SK-N-SH (cell line): ENCODE data around the gene GCH1. TPM values are rescaled to one million over a fixed set of nuclear protein-coding genes. Genes with fewer than 3 reads are reported as not detected.

Experiments used
- CTCF ChIA-PET: fragments of 300-600, 350-600 bp; formaldehyde crosslinking; extraction: SDS; loops from one replicate; lab custom pipeline; 2021; lab: Yijun Ruan, JAX
- POLR2A ChIA-PET: fragments of 350-600 bp; sonication (Branson Sonifier 250); formaldehyde crosslinking; extraction: SDS; loops from one replicate; lab custom pipeline; 2020; ENCODE audit warnings: antibody characterized with exemption, inconsistent platforms; lab: Yijun Ruan, JAX
- DNase-seq: peaks from one replicate; pipeline ENCODE4 v3.0.0; 2012
- H2AFZ ChIP-seq: fragments of 200-600 bp; sonication (generic); 2 replicates; pipeline ENCODE4 v1.8.1; 2016; ENCODE audit warnings: antibody characterized with exemption, mild to moderate bottlenecking, low read depth
- H3F3A ChIP-seq: fragments of 200-600 bp; sonication (generic); replicated peaks from 2 replicates; pipeline ENCODE3; 2016; ENCODE audit warnings: antibody characterized with exemption, mild to moderate bottlenecking; ENCODE audit not compliant: insufficient read depth
- H3K27ac ChIP-seq, 2 experiments: fragments of 200-500 bp in 1 of 2; fragments of 200-600 bp in 1 of 2; sonication (Bioruptor generic) in 1 of 2; sonication (generic), shearing (Covaris generic) in 1 of 2; 2 replicates each; pipeline versions ENCODE4 v1.5.1 to v1.6.1; 2014 to 2016; ENCODE audit warnings: low read depth in 2 of 2, inconsistent platforms in 1 of 2, low read length in 1 of 2, mild to moderate bottlenecking in 1 of 2, mixed read lengths in 1 of 2
- H3K27me3 ChIP-seq: fragments of 200-600 bp; sonication (generic), shearing (Covaris generic); 2 replicates; pipeline ENCODE4 v1.6.1; 2016; ENCODE audit warnings: mixed run types; ENCODE audit not compliant: insufficient read depth
- H3K36me3 ChIP-seq, 2 experiments: fragments of 200-500 bp in 1 of 2; fragments of 200-600 bp in 1 of 2; sonication (Bioruptor generic) in 1 of 2; sonication (generic) in 1 of 2; replicated peaks in 1 of 2; 2 replicates each; pipeline versions ENCODE3 to v1.5.1; 2014 to 2016; ENCODE audit warnings: low read length in 1 of 2, mild to moderate bottlenecking in 1 of 2; ENCODE audit not compliant: insufficient read depth in 2 of 2, control insufficient read depth in 1 of 2
- H3K4me1 ChIP-seq, 2 experiments: fragments of 200-500 bp in 1 of 2; fragments of 200-600 bp in 1 of 2; sonication (Bioruptor generic) in 1 of 2; sonication (generic), shearing (Covaris generic) in 1 of 2; 2 replicates each; pipeline versions ENCODE4 v1.5.1 to v1.6.1; 2014 to 2016; ENCODE audit warnings: low read depth in 1 of 2, low read length in 1 of 2, mixed run types in 1 of 2; ENCODE audit not compliant: insufficient read depth in 2 of 2, control insufficient read depth in 1 of 2
- H3K4me2 ChIP-seq: fragments of 200-600 bp; sonication (generic), shearing (Covaris generic); 2 replicates; pipeline ENCODE4 v1.6.1; 2017; ENCODE audit warnings: mixed run types
- H3K4me3 ChIP-seq, 2 experiments: fragments of 200-500 bp in 1 of 2; fragments of 200-600 bp in 1 of 2; sonication (Bioruptor generic) in 1 of 2; sonication (generic), shearing (Covaris generic) in 1 of 2; 2 replicates each; pipeline versions ENCODE4 v1.5.1 to v1.8.1; 2014 to 2016; ENCODE audit warnings: low read depth in 2 of 2, inconsistent platforms in 1 of 2, low read length in 1 of 2, mild to moderate bottlenecking in 1 of 2, mixed read lengths in 1 of 2, moderate library complexity in 1 of 2
- H3K79me2 ChIP-seq: fragments of 200-600 bp; sonication (generic); 2 replicates; pipeline ENCODE4 v1.8.1; 2017; ENCODE audit warnings: mild to moderate bottlenecking; ENCODE audit not compliant: insufficient read depth
- H3K9ac ChIP-seq: fragments of 200-600 bp; sonication (generic); 2 replicates; pipeline ENCODE4 v1.6.1; 2017; ENCODE audit warnings: mixed run types
- H3K9me2 ChIP-seq: fragments of 200-600 bp; sonication (generic); 2 replicates; pipeline ENCODE4 v1.6.1; 2017; ENCODE audit warnings: mixed run types
- H3K9me3 ChIP-seq: fragments of 200-600 bp; sonication (generic); 2 replicates; pipeline ENCODE4 v1.6.1; 2017; ENCODE audit warnings: mixed run types, mild to moderate bottlenecking, moderate library complexity
- H4K20me1 ChIP-seq: fragments of 200-600 bp; sonication (generic); 2 replicates; pipeline ENCODE4 v1.6.1; 2017; ENCODE audit warnings: mild to moderate bottlenecking, mixed run types; ENCODE audit not compliant: insufficient read depth
- CHD2 ChIP-seq: fragments of 150-350 bp; IDR thresholded peaks from 2 replicates; pipeline ENCODE4 v1.6.1; 2018; ENCODE audit warnings: low read length; ENCODE audit not compliant: partially characterized antibody
- ELF1 ChIP-seq: IDR thresholded peaks from 2 replicates; pipeline ENCODE4 v1.4.0; 2012
- EP300 ChIP-seq, 2 experiments: IDR thresholded peaks; 2 replicates each; pipeline versions ENCODE4 v1.4.0 to v1.6.1; 2012; ENCODE audit warnings: borderline replicate concordance in 1 of 2, low read depth in 1 of 2, low read length in 1 of 2
- GABPA ChIP-seq: IDR thresholded peaks from 2 replicates; pipeline ENCODE4 v1.4.0; 2012; ENCODE audit warnings: low read depth, mild to moderate bottlenecking
- GATA2 ChIP-seq: sonication (generic); formaldehyde crosslinking; IDR thresholded peaks from 2 replicates; pipeline ENCODE4 v1.5.0; 2020; ENCODE audit warnings: mild to moderate bottlenecking, missing genetic modification reagents
- MXI1 ChIP-seq: IDR thresholded peaks from 2 replicates; pipeline ENCODE4 v1.6.1; 2012; ENCODE audit warnings: mild to moderate bottlenecking, low read depth, low read length, improper control_type of control experiment
- NFIC ChIP-seq: IDR thresholded peaks from 2 replicates; pipeline ENCODE4 v1.4.0; 2012; ENCODE audit warnings: borderline replicate concordance
- NRF1 ChIP-seq: IDR thresholded peaks from 2 replicates; pipeline ENCODE4 v1.6.1; 2012; ENCODE audit warnings: low read depth, mild to moderate bottlenecking, low read length
- POLR2AphosphoS5 ChIP-seq: IDR thresholded peaks from 2 replicates; pipeline ENCODE4 v1.6.1; 2012; ENCODE audit warnings: low read depth, low read length
- RAD21 ChIP-seq: IDR thresholded peaks from 2 replicates; pipeline ENCODE4 v1.6.1; 2012; ENCODE audit warnings: mild to moderate bottlenecking, low read length
- RCOR1 ChIP-seq: fragments of 150-350 bp; IDR thresholded peaks from 2 replicates; pipeline ENCODE4 v1.6.1; 2017; ENCODE audit warnings: antibody characterized with exemption, low read length
- RXRA ChIP-seq: IDR thresholded peaks from 2 replicates; pipeline ENCODE4 v1.4.0; 2012; ENCODE audit warnings: low read depth, mild to moderate bottlenecking, borderline replicate concordance
- SIN3A ChIP-seq: IDR thresholded peaks from 2 replicates; pipeline ENCODE4 v1.6.1; 2012; ENCODE audit warnings: low read depth, mild to moderate bottlenecking, low read length, moderate library complexity, borderline replicate concordance
- TCF12 ChIP-seq: IDR thresholded peaks from 2 replicates; pipeline ENCODE4 v1.4.0; 2012
- WGBS: methylation state at CpG from one replicate; pipeline ENCODE4 v1.1.6; 2017; ENCODE audit warnings: low lambda C conversion rate; 5-methylcytosine and 5-hydroxymethylcytosine counted together
- polyA plus RNA-seq, 3 experiments: library from polyadenylated mRNA; depleted of rRNA; stranded (reverse); fragments of >200 nt; gene quantifications; 2 replicates each; pipeline ENCODE4 v1.2.3, GENCODE V29; 2012
- TF ChIP-seq, protein P1 (sequence below): fragments of 150-350 bp; IDR thresholded peaks from 2 replicates; pipeline ENCODE4 v1.6.1; 2017; ENCODE audit warnings: antibody characterized with exemption, low read length, low read depth, borderline replicate concordance
- TF ChIP-seq, protein P2 (sequence below): fragments of 150-350 bp; IDR thresholded peaks from 2 replicates; pipeline ENCODE4 v1.6.1; 2016; ENCODE audit warnings: mild to moderate bottlenecking, low read depth, low read length
- TF ChIP-seq, protein P3 (sequence below): IDR thresholded peaks from 2 replicates; pipeline ENCODE4; 2012
- TF ChIP-seq, protein P4 (sequence below): IDR thresholded peaks from 2 replicates; pipeline ENCODE4 v1.4.0; 2012; ENCODE audit warnings: low read depth, borderline replicate concordance
- TF ChIP-seq, protein P5 (sequence below): fragments of 200-600 bp; sonication (generic); IDR thresholded peaks from 2 replicates; pipeline ENCODE4 v1.6.1; 2017; ENCODE audit warnings: antibody characterized with exemption, mild to moderate bottlenecking, moderate library complexity
- TF ChIP-seq, protein P6 (sequence below): IDR thresholded peaks from 2 replicates; pipeline ENCODE4 v1.4.0; 2012; ENCODE audit warnings: low read depth, borderline replicate concordance

The GCH1 gene
- polyA plus RNA-seq, 1 of the 3 experiments (the other 2 are of a cell fraction) = 2.2 TPM

DNA sequence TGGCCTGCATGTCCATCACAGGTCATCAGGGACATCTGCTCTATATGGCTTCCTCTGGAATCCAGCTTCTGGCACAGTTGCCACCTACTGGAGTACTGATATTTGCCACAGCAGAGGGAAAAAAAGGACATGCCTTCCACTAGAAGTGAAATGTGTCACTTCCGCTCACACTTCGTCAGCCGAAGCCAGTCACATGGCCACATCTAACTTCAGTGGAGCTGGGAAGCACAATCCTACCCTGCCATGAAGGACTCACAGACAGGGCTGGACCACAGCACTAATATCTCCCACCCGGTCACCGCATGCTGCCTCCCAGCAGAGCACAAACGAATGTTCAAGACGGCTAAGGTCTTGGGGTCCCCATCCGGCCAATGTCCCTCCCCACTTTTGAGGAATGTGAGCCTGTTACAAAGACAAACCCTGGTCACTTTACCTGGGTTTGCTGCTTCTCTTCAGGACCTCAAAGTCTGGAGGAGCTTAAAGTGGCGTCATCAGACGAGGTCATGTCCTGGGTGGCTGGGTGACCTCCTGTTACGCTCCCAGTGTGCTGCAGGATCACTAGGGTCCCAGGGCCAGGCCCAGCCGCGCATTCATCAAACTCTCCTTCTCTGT, 98.6 kb downstream of the GCH1 start:
- POLR2A ChIA-PET = interaction anchor here (1.3 kb wide), 1 partner anchor 15 kb away, joined by 3 read pairs; no protein-coding TSS in a partner anchor
- no peaks in the 10 kb centered on the region for H3K9me3 ChIP-seq
- DNase-seq = no peak
- H4K20me1 ChIP-seq = no peaks in the 10 kb centered on the region
- no peaks in the 10 kb centered on the region for H3K79me2 ChIP-seq
- no peak overlapping the region for H3K9ac ChIP-seq
- WGBS = 98% methylated on average over 13 of the region's 13 CpGs
- H3K9me2 ChIP-seq = no peaks in the 10 kb centered on the region
- no peaks in the 10 kb centered on the region for H3K27me3 ChIP-seq
- no peak overlapping the region; a peak in 1 of 4 replicates for H3K27ac ChIP-seq
- H3K4me2 ChIP-seq = no peak overlapping the region
- CTCF ChIA-PET = interaction anchor here (0.9 to 8.4 kb wide), 9 partner anchors 12 to 239 kb away, joined by 3 to 71 read pairs (median 4); partner anchors contain the start of genes GCH1 and SAMD4A
- TF ChIP-seq SIN3A (no peak), GABPA (no peak), EP300 (IDR thresholded peaks at IDR 0.05; ENCODE audit: borderline replicate concordance in 1 of 2, low read depth in 1 of 2, low read length in 1 of 2) (no peak), RCOR1 (no peak), MXI1 (no peak), CHD2 (no peak), RAD21 (no peak), POLR2AphosphoS5 (no peak), TCF12 (no peak)
- TF ChIP-seq, protein P1, sequence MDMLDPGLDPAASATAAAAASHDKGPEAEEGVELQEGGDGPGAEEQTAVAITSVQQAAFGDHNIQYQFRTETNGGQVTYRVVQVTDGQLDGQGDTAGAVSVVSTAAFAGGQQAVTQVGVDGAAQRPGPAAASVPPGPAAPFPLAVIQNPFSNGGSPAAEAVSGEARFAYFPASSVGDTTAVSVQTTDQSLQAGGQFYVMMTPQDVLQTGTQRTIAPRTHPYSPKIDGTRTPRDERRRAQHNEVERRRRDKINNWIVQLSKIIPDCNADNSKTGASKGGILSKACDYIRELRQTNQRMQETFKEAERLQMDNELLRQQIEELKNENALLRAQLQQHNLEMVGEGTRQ = no peak
- TF ChIP-seq, protein P2, sequence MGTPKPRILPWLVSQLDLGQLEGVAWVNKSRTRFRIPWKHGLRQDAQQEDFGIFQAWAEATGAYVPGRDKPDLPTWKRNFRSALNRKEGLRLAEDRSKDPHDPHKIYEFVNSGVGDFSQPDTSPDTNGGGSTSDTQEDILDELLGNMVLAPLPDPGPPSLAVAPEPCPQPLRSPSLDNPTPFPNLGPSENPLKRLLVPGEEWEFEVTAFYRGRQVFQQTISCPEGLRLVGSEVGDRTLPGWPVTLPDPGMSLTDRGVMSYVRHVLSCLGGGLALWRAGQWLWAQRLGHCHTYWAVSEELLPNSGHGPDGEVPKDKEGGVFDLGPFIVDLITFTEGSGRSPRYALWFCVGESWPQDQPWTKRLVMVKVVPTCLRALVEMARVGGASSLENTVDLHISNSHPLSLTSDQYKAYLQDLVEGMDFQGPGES = no peak
- no peaks in the 10 kb centered on the region for H3K36me3 ChIP-seq
- H3K4me1 ChIP-seq = peaks cover 0 to 48% of the 10 kb centered on the region in 2 experiments; a peak in 2 of 4 replicates
- no peak overlapping the region for H3K4me3 ChIP-seq
- H2AFZ ChIP-seq = no peak overlapping the region
- H3F3A ChIP-seq = no peaks in the 10 kb centered on the region

DNA sequence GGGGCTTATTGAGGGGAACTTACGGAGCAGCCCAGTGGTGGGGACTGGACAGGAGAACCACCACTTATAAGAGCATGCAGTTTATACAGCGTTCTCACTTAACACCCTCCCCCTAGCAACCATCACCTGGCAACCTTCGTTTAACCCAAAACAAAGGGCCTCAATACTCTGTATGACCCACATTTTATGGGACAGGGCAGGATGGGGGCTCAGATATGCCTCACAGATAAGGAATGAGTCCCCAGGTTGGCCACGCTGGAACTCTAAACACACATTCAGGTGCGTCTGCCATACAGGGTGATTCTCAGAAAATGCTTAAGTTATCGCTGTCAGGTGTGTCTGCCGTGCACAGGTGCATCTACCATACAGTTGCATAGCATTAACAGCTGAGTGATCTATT, 99.2 kb downstream of the GCH1 start:
- H4K20me1 ChIP-seq = no peaks in the 10 kb centered on the region
- ChIA-PET POLR2A (no interaction called here), CTCF (interaction anchor here (1.2 to 8.4 kb wide), 7 partner anchors 11 to 238 kb away, joined by 3 to 71 read pairs (median 49); partner anchors contain the start of gene SAMD4A)
- no peak overlapping the region for H3K27ac ChIP-seq
- no peak overlapping the region for H2AFZ ChIP-seq
- H3K9ac ChIP-seq = no peak overlapping the region
- WGBS = 85% methylated on average over 6 of the region's 7 CpGs
- no peaks in the 10 kb centered on the region for H3K79me2 ChIP-seq
- no peak overlapping the region for H3K4me3 ChIP-seq
- no peak overlapping the region for H3K4me2 ChIP-seq
- H3K36me3 ChIP-seq = no peaks in the 10 kb centered on the region
- peaks cover 0 to 41% of the 10 kb centered on the region in 2 experiments; a peak in 1 of 4 replicates for H3K4me1 ChIP-seq
- H3K27me3 ChIP-seq = no peaks in the 10 kb centered on the region
- H3K9me2 ChIP-seq = no peaks in the 10 kb centered on the region
- no peaks in the 10 kb centered on the region for H3F3A ChIP-seq
- H3K9me3 ChIP-seq = no peaks in the 10 kb centered on the region
- DNase-seq = no peak
- no peak for TF ChIP-seq SIN3A
- TF ChIP-seq, protein P3, sequence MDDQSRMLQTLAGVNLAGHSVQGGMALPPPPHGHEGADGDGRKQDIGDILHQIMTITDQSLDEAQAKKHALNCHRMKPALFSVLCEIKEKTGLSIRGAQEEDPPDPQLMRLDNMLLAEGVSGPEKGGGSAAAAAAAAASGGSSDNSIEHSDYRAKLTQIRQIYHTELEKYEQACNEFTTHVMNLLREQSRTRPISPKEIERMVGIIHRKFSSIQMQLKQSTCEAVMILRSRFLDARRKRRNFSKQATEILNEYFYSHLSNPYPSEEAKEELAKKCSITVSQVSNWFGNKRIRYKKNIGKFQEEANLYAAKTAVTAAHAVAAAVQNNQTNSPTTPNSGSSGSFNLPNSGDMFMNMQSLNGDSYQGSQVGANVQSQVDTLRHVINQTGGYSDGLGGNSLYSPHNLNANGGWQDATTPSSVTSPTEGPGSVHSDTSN = no peak
- TF ChIP-seq NFIC = no peak
- TF ChIP-seq, protein P4, sequence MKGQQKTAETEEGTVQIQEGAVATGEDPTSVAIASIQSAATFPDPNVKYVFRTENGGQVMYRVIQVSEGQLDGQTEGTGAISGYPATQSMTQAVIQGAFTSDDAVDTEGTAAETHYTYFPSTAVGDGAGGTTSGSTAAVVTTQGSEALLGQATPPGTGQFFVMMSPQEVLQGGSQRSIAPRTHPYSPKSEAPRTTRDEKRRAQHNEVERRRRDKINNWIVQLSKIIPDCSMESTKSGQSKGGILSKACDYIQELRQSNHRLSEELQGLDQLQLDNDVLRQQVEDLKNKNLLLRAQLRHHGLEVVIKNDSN = no peak
- TF ChIP-seq RXRA = no peak
- TF ChIP-seq, protein P5, sequence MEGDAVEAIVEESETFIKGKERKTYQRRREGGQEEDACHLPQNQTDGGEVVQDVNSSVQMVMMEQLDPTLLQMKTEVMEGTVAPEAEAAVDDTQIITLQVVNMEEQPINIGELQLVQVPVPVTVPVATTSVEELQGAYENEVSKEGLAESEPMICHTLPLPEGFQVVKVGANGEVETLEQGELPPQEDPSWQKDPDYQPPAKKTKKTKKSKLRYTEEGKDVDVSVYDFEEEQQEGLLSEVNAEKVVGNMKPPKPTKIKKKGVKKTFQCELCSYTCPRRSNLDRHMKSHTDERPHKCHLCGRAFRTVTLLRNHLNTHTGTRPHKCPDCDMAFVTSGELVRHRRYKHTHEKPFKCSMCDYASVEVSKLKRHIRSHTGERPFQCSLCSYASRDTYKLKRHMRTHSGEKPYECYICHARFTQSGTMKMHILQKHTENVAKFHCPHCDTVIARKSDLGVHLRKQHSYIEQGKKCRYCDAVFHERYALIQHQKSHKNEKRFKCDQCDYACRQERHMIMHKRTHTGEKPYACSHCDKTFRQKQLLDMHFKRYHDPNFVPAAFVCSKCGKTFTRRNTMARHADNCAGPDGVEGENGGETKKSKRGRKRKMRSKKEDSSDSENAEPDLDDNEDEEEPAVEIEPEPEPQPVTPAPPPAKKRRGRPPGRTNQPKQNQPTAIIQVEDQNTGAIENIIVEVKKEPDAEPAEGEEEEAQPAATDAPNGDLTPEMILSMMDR = no peak
- TF ChIP-seq, protein P6, sequence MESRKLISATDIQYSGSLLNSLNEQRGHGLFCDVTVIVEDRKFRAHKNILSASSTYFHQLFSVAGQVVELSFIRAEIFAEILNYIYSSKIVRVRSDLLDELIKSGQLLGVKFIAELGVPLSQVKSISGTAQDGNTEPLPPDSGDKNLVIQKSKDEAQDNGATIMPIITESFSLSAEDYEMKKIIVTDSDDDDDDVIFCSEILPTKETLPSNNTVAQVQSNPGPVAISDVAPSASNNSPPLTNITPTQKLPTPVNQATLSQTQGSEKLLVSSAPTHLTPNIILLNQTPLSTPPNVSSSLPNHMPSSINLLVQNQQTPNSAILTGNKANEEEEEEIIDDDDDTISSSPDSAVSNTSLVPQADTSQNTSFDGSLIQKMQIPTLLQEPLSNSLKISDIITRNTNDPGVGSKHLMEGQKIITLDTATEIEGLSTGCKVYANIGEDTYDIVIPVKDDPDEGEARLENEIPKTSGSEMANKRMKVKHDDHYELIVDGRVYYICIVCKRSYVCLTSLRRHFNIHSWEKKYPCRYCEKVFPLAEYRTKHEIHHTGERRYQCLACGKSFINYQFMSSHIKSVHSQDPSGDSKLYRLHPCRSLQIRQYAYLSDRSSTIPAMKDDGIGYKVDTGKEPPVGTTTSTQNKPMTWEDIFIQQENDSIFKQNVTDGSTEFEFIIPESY = no peak
- TF ChIP-seq MXI1 = no peak
- no peak for TF ChIP-seq TCF12
- no peak for TF ChIP-seq GATA2 (CRISPR knock-in tag)
- no peak for TF ChIP-seq NRF1
- no peak for TF ChIP-seq ELF1
